ENCODE data around the gene MTA1. TPM values are rescaled to one million over a fixed set of nuclear protein-coding genes. Genes with fewer than 3 reads are reported as not detected.

The MTA1 gene
- total RNA-seq, 1 experiment from 2014 or later, result 166 TPM

DNA sequence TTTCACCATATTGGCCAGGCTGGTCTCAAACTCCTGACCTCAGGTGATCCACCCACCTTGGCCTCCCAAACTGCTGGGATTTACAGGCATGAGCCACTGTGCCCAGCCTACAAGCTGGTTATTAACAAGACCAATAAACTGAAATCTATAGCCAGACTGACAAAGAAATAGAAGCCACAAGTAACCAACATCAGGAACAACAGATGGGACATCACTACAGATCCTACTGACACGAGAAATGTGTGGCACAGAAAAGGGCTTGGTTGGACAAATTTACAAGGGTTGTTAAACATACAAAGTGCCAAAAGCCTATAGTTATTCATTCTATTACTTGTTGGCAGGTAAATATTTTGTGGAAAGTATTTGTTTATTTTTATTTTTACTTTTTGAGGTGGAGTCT lies 11.6 kb downstream of the MTA1 start:
- Mint-ChIP-seq H3K27ac (ENCODE audit: low read depth, unreplicated experiment) (peak overlapping the region; percentile 59), H3K4me1 (ENCODE audit: insufficient read depth, unreplicated experiment) (peaks cover 21% of the 10 kb centered on the region), H3K36me3 (ENCODE audit: insufficient read depth, unreplicated experiment) (peaks cover 33% of the 10 kb centered on the region), H3K27me3 (ENCODE audit: insufficient read depth, unreplicated experiment) (no peaks in the 10 kb centered on the region), H3K9me3 (ENCODE audit: unreplicated experiment) (no peaks in the 10 kb centered on the region), H3K4me3 (ENCODE audit: unreplicated experiment) (no peak overlapping the region)
- BruUV-seq (replicated peaks), result no TSS peak
- intact Hi-C loops (cut with micrococcal nuclease), result loop anchor here (2.0 kb wide), 1 partner anchor 50 kb away; no protein-coding TSS in a partner anchor
- DNase-seq (ENCODE audit: unreplicated experiment), result no peak
- CTCF ChIA-PET, result interaction anchor here (0.6 to 2.0 kb wide), 6 partner anchors 9 to 106 kb away, joined by 3 to 7 read pairs (median 4); no protein-coding TSS in a partner anchor
- POLR2A ChIA-PET, result interaction anchor here (1.2 to 2.2 kb wide), 5 partner anchors 13 to 59 kb away, joined by 3 to 8 read pairs (median 4); no protein-coding TSS in a partner anchor
- no peak for TF ChIP-seq CTCF (IDR thresholded peaks at IDR 0.05; ENCODE audit: unreplicated experiment)

GRCh38 chr14:105432657-105433056 lies 13.0 kb downstream of the MTA1 start:
- Mint-ChIP-seq H3K4me1 (ENCODE audit: insufficient read depth, unreplicated experiment) (peaks cover 23% of the 10 kb centered on the region), H3K27me3 (ENCODE audit: insufficient read depth, unreplicated experiment) (no peaks in the 10 kb centered on the region), H3K9me3 (ENCODE audit: unreplicated experiment) (no peaks in the 10 kb centered on the region), H3K27ac (ENCODE audit: low read depth, unreplicated experiment) (no peak overlapping the region), H3K4me3 (ENCODE audit: unreplicated experiment) (no peak overlapping the region), H3K36me3 (ENCODE audit: insufficient read depth, unreplicated experiment) (peaks cover 22% of the 10 kb centered on the region)
- no peak for TF ChIP-seq CTCF (IDR thresholded peaks at IDR 0.05; ENCODE audit: unreplicated experiment)
- intact Hi-C loops (cut with micrococcal nuclease), result no loop called here
- no peak for DNase-seq (ENCODE audit: unreplicated experiment)
- BruUV-seq (replicated peaks), result no TSS peak
- CTCF ChIA-PET, result interaction anchor here (0.6 kb wide), 1 partner anchor 71 kb away, joined by 5 read pairs; no protein-coding TSS in a partner anchor
- POLR2A ChIA-PET, result no interaction called here

DNA sequence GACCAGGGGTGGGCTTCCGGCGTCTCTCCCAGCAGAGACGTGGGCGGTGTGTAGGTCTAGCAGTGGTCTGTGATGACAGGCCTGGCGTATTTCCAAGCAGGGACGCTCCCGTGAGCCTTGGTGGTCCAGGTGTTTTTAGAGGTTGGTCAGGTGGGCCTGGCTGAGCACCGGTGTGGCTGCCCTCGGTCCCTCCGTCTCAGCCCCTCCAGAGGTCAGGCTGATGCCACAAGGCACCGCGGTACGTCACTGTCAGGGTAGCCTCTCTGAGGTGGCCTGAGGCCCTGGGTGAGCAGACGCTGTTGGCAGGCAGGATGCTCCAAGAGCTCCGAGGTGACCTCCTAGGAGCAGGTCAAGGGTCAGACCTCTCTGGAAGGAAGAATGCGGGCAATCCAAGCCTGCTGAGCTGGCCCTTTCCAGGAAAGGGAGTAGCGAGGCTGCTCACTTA lies 13.6 kb downstream of the MTA1 start:
- TF ChIP-seq CTCF (IDR thresholded peaks at IDR 0.05; ENCODE audit: unreplicated experiment), result no peak
- ChIA-PET CTCF (interaction anchor here (0.6 kb wide), 2 partner anchors 71 to 231 kb away, joined by 3 to 5 read pairs; no protein-coding TSS in a partner anchor), POLR2A (no interaction called here)
- intact Hi-C loops (cut with micrococcal nuclease), result no loop called here
- Mint-ChIP-seq H3K4me1 (ENCODE audit: insufficient read depth, unreplicated experiment) (peaks cover 23% of the 10 kb centered on the region), H3K27me3 (ENCODE audit: insufficient read depth, unreplicated experiment) (no peaks in the 10 kb centered on the region), H3K27ac (ENCODE audit: low read depth, unreplicated experiment) (no peak overlapping the region), H3K4me3 (ENCODE audit: unreplicated experiment) (no peak overlapping the region), H3K36me3 (ENCODE audit: insufficient read depth, unreplicated experiment) (peaks cover 22% of the 10 kb centered on the region), H3K9me3 (ENCODE audit: unreplicated experiment) (no peaks in the 10 kb centered on the region)
- DNase-seq (ENCODE audit: unreplicated experiment), result no peak
- no TSS peak for BruUV-seq (replicated peaks)

GRCh38 chr14:105436402-105436801 lies 16.8 kb downstream of the MTA1 start:
- H3K9me3 Mint-ChIP-seq (ENCODE audit: unreplicated experiment), result no peaks in the 10 kb centered on the region
- no peak for TF ChIP-seq CTCF (IDR thresholded peaks at IDR 0.05; ENCODE audit: unreplicated experiment)
- H3K27me3 Mint-ChIP-seq (ENCODE audit: insufficient read depth, unreplicated experiment), result no peaks in the 10 kb centered on the region
- intact Hi-C loops (cut with micrococcal nuclease), result no loop called here
- ChIA-PET POLR2A (no interaction called here), CTCF (interaction anchor here (1.5 kb wide), 1 partner anchor 16 kb away, joined by 5 read pairs; no protein-coding TSS in a partner anchor)
- peaks cover 9% of the 10 kb centered on the region for H3K4me1 Mint-ChIP-seq (ENCODE audit: insufficient read depth, unreplicated experiment)
- no peak for DNase-seq (ENCODE audit: unreplicated experiment)
- BruUV-seq (replicated peaks), result no TSS peak
- no peak overlapping the region for H3K27ac Mint-ChIP-seq (ENCODE audit: low read depth, unreplicated experiment)
- no peak overlapping the region for H3K4me3 Mint-ChIP-seq (ENCODE audit: unreplicated experiment)
- peaks cover 9% of the 10 kb centered on the region for H3K36me3 Mint-ChIP-seq (ENCODE audit: insufficient read depth, unreplicated experiment)

Measured in MCF 10A (cell line).